CD14-positive monocyte (primary cell): Measurements from ENCODE around the gene REXO4. TPM values are rescaled to one million over a fixed set of nuclear protein-coding genes. Genes with fewer than 3 reads are reported as not detected.
A peak's percentile ranks its signal among the peaks of the same experiment; 100 is the strongest.

Source experiments
- DNase-seq, 3 donors: peaks; one replicate each; pipeline ENCODE4 v3.0.0-alpha.2; 2011 to 2022
- H2AFZ ChIP-seq: 2 replicates; pipeline ENCODE4 v1.6.0; 2012; ENCODE audit warnings: mild to moderate bottlenecking, low read depth, low read length, inconsistent platforms; ENCODE audit not compliant: insufficient read depth, poor library complexity, severe bottlenecking
- H3K27ac ChIP-seq, 2 donors: 1 replicate in 1 of 2; 2 replicates in 1 of 2; pipeline ENCODE4 v1.5.1; 2012 to 2013; ENCODE audit warnings: low read length in 2 of 2, control low read depth in 1 of 2, inconsistent platforms in 1 of 2, low read depth in 1 of 2, mild to moderate bottlenecking in 1 of 2
- H3K27me3 ChIP-seq, 2 donors: one replicate each; pipeline versions ENCODE4 v1.6.0 to v1.6.1; 2011 to 2013; ENCODE audit warnings: low read length in 2 of 2; ENCODE audit not compliant: control insufficient read depth in 2 of 2, insufficient read depth in 2 of 2
- H3K36me3 ChIP-seq, 2 donors: replicated peaks in 1 of 2; 1 replicate in 1 of 2; 2 replicates in 1 of 2; pipeline versions ENCODE4 v1.5.1 to v1.6.1; 2012 to 2013; ENCODE audit warnings: low read length in 2 of 2, control low read depth in 1 of 2, inconsistent platforms in 1 of 2, mild to moderate bottlenecking in 1 of 2; ENCODE audit not compliant: insufficient read depth in 2 of 2, control insufficient read depth in 1 of 2
- H3K4me1 ChIP-seq, 2 donors: 1 replicate in 1 of 2; 2 replicates in 1 of 2; pipeline versions ENCODE4 v1.5.1 to v1.6.1; 2012 to 2013; ENCODE audit warnings: low read length in 2 of 2, control low read depth in 1 of 2, inconsistent platforms in 1 of 2, mild to moderate bottlenecking in 1 of 2, moderate library complexity in 1 of 2; ENCODE audit not compliant: insufficient read depth in 2 of 2, control insufficient read depth in 1 of 2
- H3K4me2 ChIP-seq: replicated peaks from 2 replicates; pipeline ENCODE3; 2012; ENCODE audit warnings: low read length, moderate library complexity, mild to moderate bottlenecking; ENCODE audit not compliant: poor library complexity, severe bottlenecking; ENCODE audit errors: extremely low read depth
- H3K4me3 ChIP-seq, 3 experiments: fragments of 200-600 bp in 1 of 3; sonication (generic) in 1 of 3; replicated peaks in 1 of 3; 1 replicate in 2 of 3; 2 replicates in 1 of 3; pipeline ENCODE4 v1.5.1; 2011 to 2013; ENCODE audit warnings: low read length in 3 of 3, mild to moderate bottlenecking in 3 of 3, control low read depth in 2 of 3, low read depth in 2 of 3, inconsistent platforms in 1 of 3, moderate library complexity in 1 of 3
- H3K79me2 ChIP-seq: 2 replicates; pipeline ENCODE4 v1.6.0; 2012; ENCODE audit warnings: mild to moderate bottlenecking, control low read depth, inconsistent platforms, low read length, moderate library complexity; ENCODE audit not compliant: insufficient read depth
- H3K9ac ChIP-seq: 2 replicates; pipeline ENCODE4 v1.6.0; 2017; ENCODE audit warnings: low read length, mild to moderate bottlenecking; ENCODE audit not compliant: insufficient read depth, poor library complexity, severe bottlenecking
- H3K9me3 ChIP-seq, 2 donors: replicated peaks in 1 of 2; 1 replicate in 1 of 2; 2 replicates in 1 of 2; pipeline versions ENCODE4 v1.5.1 to v1.6.1; 2012 to 2013; ENCODE audit warnings: low read length in 2 of 2, control low read depth in 1 of 2; ENCODE audit not compliant: control insufficient read depth in 1 of 2, insufficient read depth in 1 of 2
- H4K20me1 ChIP-seq: 2 replicates; pipeline ENCODE4 v1.6.0; 2012; ENCODE audit warnings: mild to moderate bottlenecking, low read length, control low read depth, moderate library complexity; ENCODE audit not compliant: insufficient read depth
- H3K27ac Mint-ChIP-seq, 7 donors: one replicate each; pipeline ENCODE4 v1.8.0; 2020; ENCODE audit warnings: mild to moderate bottlenecking in 7 of 7, mixed read lengths in 7 of 7, moderate library complexity in 6 of 7, inconsistent platforms in 2 of 7
- H3K27me3 Mint-ChIP-seq, 3 donors: one replicate each; pipeline ENCODE4 v1.8.0; 2021 to 2022; ENCODE audit warnings: low read depth in 3 of 3, mild to moderate bottlenecking in 3 of 3, mixed read lengths in 3 of 3, moderate library complexity in 3 of 3, inconsistent platforms in 1 of 3
- H3K36me3 Mint-ChIP-seq, 2 donors: one replicate each; pipeline ENCODE4 v1.8.0; 2020; ENCODE audit warnings: mixed read lengths in 2 of 2, inconsistent platforms in 1 of 2, mild to moderate bottlenecking in 1 of 2
- H3K4me1 Mint-ChIP-seq: one replicate; pipeline ENCODE4 v1.8.0; 2020; ENCODE audit warnings: mild to moderate bottlenecking, mixed read lengths
- H3K4me3 Mint-ChIP-seq, 2 donors: one replicate each; pipeline ENCODE4 v1.8.0; 2020; ENCODE audit warnings: mild to moderate bottlenecking in 2 of 2, mixed read lengths in 2 of 2, moderate library complexity in 1 of 2
- H3K9me3 Mint-ChIP-seq, 7 donors: one replicate each; pipeline ENCODE4 v1.8.0; 2020 to 2022; ENCODE audit warnings: mixed read lengths in 7 of 7, mild to moderate bottlenecking in 6 of 7, moderate library complexity in 6 of 7, inconsistent platforms in 2 of 7
- WGBS: methylation state at CpG from one replicate; pipeline ENCODE4 v1.1.5; 2013; ENCODE audit warnings: missing lambda C conversion rate; ENCODE audit not compliant: insufficient coverage; 5-methylcytosine and 5-hydroxymethylcytosine counted together
- intact Hi-C, 2 donors: fragments of 100-400 bp; cut with micrococcal nuclease; formaldehyde crosslinking; loops; one replicate each; pipeline versions ENCODE4 v1.15.0 to v1.15.1; 2023
- polyA plus RNA-seq, 3 donors: library from polyadenylated mRNA; depleted of rRNA in 1 of 3; unstranded in 2 of 3; stranded (reverse) in 1 of 3; fragments of 300-500 nt in 2 of 3; fragments of >200 nt in 1 of 3; fragmentation: Illumina TruSeq in 2 of 3; gene quantifications; 1 replicate in 2 of 3; 2 replicates in 1 of 3; pipeline ENCODE4 v1.2.3, GENCODE V29; 2012 to 2021
- TF ChIP-seq, protein P1 (sequence below): fragments of 200-600 bp; IDR thresholded peaks from one replicate; pipeline ENCODE4 v1.8.0; 2022; ENCODE audit warnings: antibody characterized with exemption, mild to moderate bottlenecking

Gene REXO4
- polyA plus RNA-seq, 3 donors, result 3.0 to 11.0 (median 4.2) TPM

DNA sequence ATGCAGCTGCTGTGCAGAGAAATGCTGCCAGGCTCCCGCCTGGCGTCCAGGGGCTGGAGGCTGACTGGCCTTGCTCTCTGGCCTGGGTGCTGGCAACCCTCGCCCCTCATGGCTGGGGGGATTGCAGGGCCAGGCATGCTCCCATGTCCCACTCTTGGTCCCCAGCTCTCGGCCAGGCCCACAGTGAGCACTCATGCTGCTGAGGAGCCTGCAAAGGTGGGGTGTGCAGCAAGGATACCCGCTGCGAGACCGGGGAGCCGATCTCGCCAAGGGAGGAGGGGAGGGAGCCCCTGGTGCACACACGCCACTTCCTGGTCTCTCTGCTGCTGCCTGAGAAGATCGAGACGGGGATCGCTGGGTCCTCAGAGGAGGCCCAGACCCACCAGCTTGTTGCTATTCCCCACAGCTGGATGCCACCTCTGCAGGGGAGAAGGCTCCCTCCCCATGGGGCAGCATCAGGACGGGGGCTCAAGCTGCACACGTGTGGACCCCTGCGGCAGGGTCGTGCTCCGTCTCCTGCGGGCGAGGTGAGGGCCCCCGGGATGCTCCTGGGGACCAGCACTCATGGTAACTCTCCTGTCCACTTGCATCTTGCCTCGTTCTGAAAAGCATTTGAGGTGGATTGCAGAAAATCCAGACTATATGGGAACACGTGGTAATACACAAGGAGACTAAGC lies 27.6 kb upstream of the REXO4 start:
- no peak for DNase-seq

GRCh38 chr9:133443982-133444381 lies 26.2 kb upstream of the REXO4 start:
- H3K4me3 ChIP-seq, result no peak overlapping the region
- TF ChIP-seq, protein P1, sequence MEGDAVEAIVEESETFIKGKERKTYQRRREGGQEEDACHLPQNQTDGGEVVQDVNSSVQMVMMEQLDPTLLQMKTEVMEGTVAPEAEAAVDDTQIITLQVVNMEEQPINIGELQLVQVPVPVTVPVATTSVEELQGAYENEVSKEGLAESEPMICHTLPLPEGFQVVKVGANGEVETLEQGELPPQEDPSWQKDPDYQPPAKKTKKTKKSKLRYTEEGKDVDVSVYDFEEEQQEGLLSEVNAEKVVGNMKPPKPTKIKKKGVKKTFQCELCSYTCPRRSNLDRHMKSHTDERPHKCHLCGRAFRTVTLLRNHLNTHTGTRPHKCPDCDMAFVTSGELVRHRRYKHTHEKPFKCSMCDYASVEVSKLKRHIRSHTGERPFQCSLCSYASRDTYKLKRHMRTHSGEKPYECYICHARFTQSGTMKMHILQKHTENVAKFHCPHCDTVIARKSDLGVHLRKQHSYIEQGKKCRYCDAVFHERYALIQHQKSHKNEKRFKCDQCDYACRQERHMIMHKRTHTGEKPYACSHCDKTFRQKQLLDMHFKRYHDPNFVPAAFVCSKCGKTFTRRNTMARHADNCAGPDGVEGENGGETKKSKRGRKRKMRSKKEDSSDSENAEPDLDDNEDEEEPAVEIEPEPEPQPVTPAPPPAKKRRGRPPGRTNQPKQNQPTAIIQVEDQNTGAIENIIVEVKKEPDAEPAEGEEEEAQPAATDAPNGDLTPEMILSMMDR, result no peak
- no peaks in the 10 kb centered on the region for H3K27me3 ChIP-seq
- no peaks in the 10 kb centered on the region for H3K4me1 ChIP-seq
- Mint-ChIP-seq H3K27ac (peak overlapping the region in 1 of 7 donors; percentile 50), H3K27me3 (peaks cover 3 to 10% (median 7%) of the 10 kb centered on the region in 3 donors), H3K36me3 (no peaks in the 10 kb centered on the region), H3K9me3 (no peaks in the 10 kb centered on the region), H3K4me3 (no peak overlapping the region), H3K4me1 (no peaks in the 10 kb centered on the region)
- H3K27ac ChIP-seq, result no peak overlapping the region
- no peaks in the 10 kb centered on the region for H3K9me3 ChIP-seq
- DNase-seq, result no peak
- no peak overlapping the region for H3K9ac ChIP-seq
- no peak overlapping the region for H3K4me2 ChIP-seq
- H3K36me3 ChIP-seq, result no peaks in the 10 kb centered on the region
- intact Hi-C loops, result no loop called here
- WGBS, result 100% methylated on average over 5 of the region's 8 CpGs
- no peak overlapping the region for H2AFZ ChIP-seq
- no peaks in the 10 kb centered on the region for H3K79me2 ChIP-seq
- no peaks in the 10 kb centered on the region for H4K20me1 ChIP-seq

More for the DNA sequence above, 27.6 kb upstream of the REXO4 start:
- Mint-ChIP-seq H3K27me3 (peaks cover 3 to 9% (median 7%) of the 10 kb centered on the region in 3 donors), H3K4me1 (no peaks in the 10 kb centered on the region), H3K4me3 (no peak overlapping the region), H3K9me3 (no peaks in the 10 kb centered on the region), H3K27ac (no peak overlapping the region), H3K36me3 (no peaks in the 10 kb centered on the region)
- Histone ChIP-seq H3K4me1 (no peaks in the 10 kb centered on the region), H3K27me3 (no peaks in the 10 kb centered on the region), H3K9ac (no peak overlapping the region), H3K79me2 (no peaks in the 10 kb centered on the region), H3K4me2 (no peak overlapping the region), H3K4me3 (no peak overlapping the region), H3K36me3 (no peaks in the 10 kb centered on the region), H4K20me1 (no peaks in the 10 kb centered on the region), H3K9me3 (no peaks in the 10 kb centered on the region), H3K27ac (no peak overlapping the region), H2AFZ (no peak overlapping the region)
- WGBS, result 91% methylated on average over 22 of the region's 23 CpGs
- intact Hi-C loops, result no loop called here
- TF ChIP-seq, protein P1, result no peak
